Neural progenitor cell (in vitro differentiated cells): ENCODE data around the gene DOK4.

Source experiments
- EZH2 ChIP-seq: fragments of 200-600 bp; sonication (generic); IDR thresholded peaks from 2 replicates; pipeline ENCODE4 v1.6.1; 2017; ENCODE audit warnings: antibody characterized with exemption, mild to moderate bottlenecking, moderate library complexity
- EZH2phosphoT487 ChIP-seq: fragments of 200-600 bp; sonication (generic); IDR thresholded peaks from 2 replicates; pipeline ENCODE4 v1.6.1; 2017; ENCODE audit warnings: antibody characterized with exemption
- TF ChIP-seq, protein P1 (sequence below): fragments of 200-600 bp; sonication (generic); IDR thresholded peaks from 2 replicates; pipeline ENCODE4 v1.5.1; 2017; ENCODE audit warnings: antibody characterized with exemption, mild to moderate bottlenecking

DNA sequence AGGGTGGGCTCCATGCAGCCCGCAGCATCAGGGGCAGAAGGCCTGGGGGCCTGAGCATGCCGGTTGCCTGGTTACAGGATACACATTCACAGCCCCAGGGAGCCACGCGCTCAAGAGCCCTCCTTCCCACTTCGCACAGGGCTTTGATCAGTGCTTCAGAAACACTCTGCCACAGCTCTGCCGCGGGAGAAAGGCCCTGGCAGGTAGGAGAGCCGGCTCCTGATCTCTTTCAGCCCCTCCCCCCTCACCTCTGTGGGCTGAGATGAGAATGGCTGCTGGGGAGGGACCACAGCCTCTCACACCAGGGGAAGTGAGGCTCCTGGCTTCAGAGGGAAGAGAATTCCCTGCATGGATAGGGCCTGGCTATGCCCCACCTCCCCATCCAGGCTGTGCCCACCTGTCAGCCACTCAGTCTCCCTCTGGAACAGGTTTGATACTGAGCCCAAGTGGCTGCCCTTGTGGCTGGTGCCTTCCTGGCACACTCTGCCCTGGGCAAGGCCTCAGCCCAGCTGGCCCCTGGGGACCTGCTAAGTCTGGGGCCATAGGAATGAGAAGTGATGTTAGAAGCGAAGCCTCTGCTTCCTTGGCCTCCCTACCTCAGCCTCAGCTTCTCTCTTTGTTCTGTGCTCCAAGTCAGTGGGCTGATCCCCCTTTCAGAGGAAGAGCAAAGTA, 8.6 kb downstream of the DOK4 start:
- TF ChIP-seq, protein P1, sequence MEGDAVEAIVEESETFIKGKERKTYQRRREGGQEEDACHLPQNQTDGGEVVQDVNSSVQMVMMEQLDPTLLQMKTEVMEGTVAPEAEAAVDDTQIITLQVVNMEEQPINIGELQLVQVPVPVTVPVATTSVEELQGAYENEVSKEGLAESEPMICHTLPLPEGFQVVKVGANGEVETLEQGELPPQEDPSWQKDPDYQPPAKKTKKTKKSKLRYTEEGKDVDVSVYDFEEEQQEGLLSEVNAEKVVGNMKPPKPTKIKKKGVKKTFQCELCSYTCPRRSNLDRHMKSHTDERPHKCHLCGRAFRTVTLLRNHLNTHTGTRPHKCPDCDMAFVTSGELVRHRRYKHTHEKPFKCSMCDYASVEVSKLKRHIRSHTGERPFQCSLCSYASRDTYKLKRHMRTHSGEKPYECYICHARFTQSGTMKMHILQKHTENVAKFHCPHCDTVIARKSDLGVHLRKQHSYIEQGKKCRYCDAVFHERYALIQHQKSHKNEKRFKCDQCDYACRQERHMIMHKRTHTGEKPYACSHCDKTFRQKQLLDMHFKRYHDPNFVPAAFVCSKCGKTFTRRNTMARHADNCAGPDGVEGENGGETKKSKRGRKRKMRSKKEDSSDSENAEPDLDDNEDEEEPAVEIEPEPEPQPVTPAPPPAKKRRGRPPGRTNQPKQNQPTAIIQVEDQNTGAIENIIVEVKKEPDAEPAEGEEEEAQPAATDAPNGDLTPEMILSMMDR: no peak
- TF ChIP-seq EZH2: no peak
- TF ChIP-seq EZH2phosphoT487: no peak
